RWPE1 (cell line): Measurements from ENCODE around the gene CFAP65.

ENCODE experiments used
- CTCF ChIA-PET: fragments of 350-600 bp; sonication (Branson Sonifier 250); formaldehyde crosslinking; extraction: SDS; loops from one replicate; lab custom pipeline; 2021; lab: Yijun Ruan, JAX
- POLR2A ChIA-PET: fragments of 400-600 bp; formaldehyde crosslinking; extraction: SDS; loops from one replicate; lab custom pipeline; 2020; ENCODE audit warnings: antibody characterized with exemption; ENCODE audit not compliant: low non-redundant PET; lab: Yijun Ruan, JAX
- DNase-seq: peaks from one replicate; pipeline ENCODE4 v3.0.0; 2012; ENCODE audit warnings: low spot score
- H3K27ac ChIP-seq: fragments of 450-650 bp; 2 replicates; pipeline ENCODE4 v1.5.1; 2017
- TF ChIP-seq, protein P1 (sequence below): fragments of 450-650 bp; conservative IDR thresholded peaks from 2 replicates; pipeline ENCODE4 v1.5.1; 2017; ENCODE audit warnings: low read depth, mild to moderate bottlenecking

Gene CFAP65

DNA sequence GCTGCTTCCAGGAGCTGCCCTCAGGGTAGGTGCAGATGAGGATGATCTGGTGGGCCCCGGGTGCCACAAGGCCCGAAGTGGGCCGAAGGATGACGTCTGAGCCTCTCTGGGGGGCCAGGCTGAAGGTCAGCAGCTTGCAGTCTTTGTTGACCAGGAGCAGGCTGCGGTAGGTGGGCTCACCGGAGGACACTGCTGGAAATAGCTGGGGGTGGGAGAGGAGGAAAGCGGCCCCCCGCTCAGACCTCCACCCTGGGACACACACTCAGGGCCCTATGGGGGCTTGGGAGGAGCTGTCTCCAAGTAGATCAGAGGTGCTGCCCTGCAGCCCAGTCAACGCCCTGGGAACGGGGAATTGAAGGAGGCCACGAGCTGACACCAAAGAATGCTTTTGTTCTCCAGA is 17.3 kb downstream of the CFAP65 start:
- DNase-seq = no peak
- CTCF ChIA-PET = interaction anchor here (0.5 to 0.9 kb wide), 5 partner anchors 8 to 176 kb away, joined by 3 to 5 read pairs (median 3); partner anchors contain the start of gene CDK5R2

GRCh38 chr2:219023045-219023605 is 18.2 kb downstream of the CFAP65 start:
- no peak for DNase-seq
- TF ChIP-seq, protein P1, sequence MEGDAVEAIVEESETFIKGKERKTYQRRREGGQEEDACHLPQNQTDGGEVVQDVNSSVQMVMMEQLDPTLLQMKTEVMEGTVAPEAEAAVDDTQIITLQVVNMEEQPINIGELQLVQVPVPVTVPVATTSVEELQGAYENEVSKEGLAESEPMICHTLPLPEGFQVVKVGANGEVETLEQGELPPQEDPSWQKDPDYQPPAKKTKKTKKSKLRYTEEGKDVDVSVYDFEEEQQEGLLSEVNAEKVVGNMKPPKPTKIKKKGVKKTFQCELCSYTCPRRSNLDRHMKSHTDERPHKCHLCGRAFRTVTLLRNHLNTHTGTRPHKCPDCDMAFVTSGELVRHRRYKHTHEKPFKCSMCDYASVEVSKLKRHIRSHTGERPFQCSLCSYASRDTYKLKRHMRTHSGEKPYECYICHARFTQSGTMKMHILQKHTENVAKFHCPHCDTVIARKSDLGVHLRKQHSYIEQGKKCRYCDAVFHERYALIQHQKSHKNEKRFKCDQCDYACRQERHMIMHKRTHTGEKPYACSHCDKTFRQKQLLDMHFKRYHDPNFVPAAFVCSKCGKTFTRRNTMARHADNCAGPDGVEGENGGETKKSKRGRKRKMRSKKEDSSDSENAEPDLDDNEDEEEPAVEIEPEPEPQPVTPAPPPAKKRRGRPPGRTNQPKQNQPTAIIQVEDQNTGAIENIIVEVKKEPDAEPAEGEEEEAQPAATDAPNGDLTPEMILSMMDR = no peak
- ChIA-PET CTCF (interaction anchor here (0.5 to 0.6 kb wide), 2 partner anchors 175 to 272 kb away, joined by 3 to 4 read pairs; no protein-coding TSS in a partner anchor), POLR2A (no interaction called here)
- H3K27ac ChIP-seq = no peak overlapping the region

More for the DNA sequence above, 17.3 kb downstream of the CFAP65 start:
- POLR2A ChIA-PET = no interaction called here
- no peak overlapping the region for H3K27ac ChIP-seq
- TF ChIP-seq, protein P1 = no peak

- H3K27ac ChIP-seq = no peak overlapping the region
- CTCF ChIA-PET = no interaction called here
Observed at GRCh38 chr2:219022616-219023015, 18.7 kb downstream of the CFAP65 start.

DNA sequence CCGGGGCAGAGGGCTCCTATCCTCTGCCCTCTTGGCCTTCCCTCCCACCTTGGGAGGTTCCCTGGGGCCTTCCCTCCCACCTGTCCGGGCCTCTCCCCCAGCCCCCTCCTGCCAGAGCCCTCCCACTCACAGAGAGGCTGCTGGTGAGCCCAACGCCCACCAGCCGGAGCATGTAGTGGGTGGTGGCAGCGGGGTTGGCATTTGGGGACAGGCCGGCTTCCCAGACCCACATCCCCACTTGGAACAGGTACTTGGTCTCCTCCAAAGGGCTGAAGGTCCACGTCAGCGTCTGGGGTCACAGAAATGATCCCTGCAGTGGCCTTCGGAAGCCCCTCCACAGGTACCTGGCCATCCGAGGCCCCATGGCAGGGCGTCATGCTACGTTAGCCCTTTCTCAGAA is 19.3 kb downstream of the CFAP65 start:
- no peak for DNase-seq
- POLR2A ChIA-PET = no interaction called here
- TF ChIP-seq, protein P1 = no peak
- CTCF ChIA-PET = interaction anchor here (1.7 kb wide), 1 partner anchor 8 kb away, joined by 11 read pairs; no protein-coding TSS in a partner anchor
- H3K27ac ChIP-seq = no peak overlapping the region

More at GRCh38 chr2:219022616-219023015, 18.7 kb downstream of the CFAP65 start:
- DNase-seq = no peak
- TF ChIP-seq, protein P1 = no peak
- POLR2A ChIA-PET = no interaction called here

GRCh38 chr2:219021591-219021990 is 19.7 kb downstream of the CFAP65 start:
- no peak for DNase-seq
- no peak overlapping the region for H3K27ac ChIP-seq
- ChIA-PET CTCF (interaction anchor here (1.7 kb wide), 1 partner anchor 8 kb away, joined by 11 read pairs; no protein-coding TSS in a partner anchor), POLR2A (no interaction called here)
- TF ChIP-seq, protein P1 = no peak

GRCh38 chr2:219020604-219021365 is 20.5 kb downstream of the CFAP65 start:
- no peak for DNase-seq
- CTCF ChIA-PET = interaction anchor here (1.7 kb wide), 1 partner anchor 9 kb away, joined by 11 read pairs; no protein-coding TSS in a partner anchor
- POLR2A ChIA-PET = no interaction called here
- H3K27ac ChIP-seq = no peak overlapping the region
- TF ChIP-seq, protein P1 = no peak
